SK-MEL-5 (cell line): ENCODE measurements around the gene SGMS2. TPM values are rescaled to one million over a fixed set of nuclear protein-coding genes. Genes with fewer than 3 reads are reported as not detected.

Source experiments
- DNase-seq: peaks from one replicate; pipeline ENCODE4 v3.0.0-alpha.2; 2016; ENCODE audit warnings: low read depth, low spot score
- in situ Hi-C: cut with HindIII; loops from 2 replicates; pipeline ENCODE4 v1.10.0; 2016; ENCODE audit warnings: low sequenced_read_pairs, high pct_unique_total_duplicates, low pct_unique_long_range_greater_than_20kb
- total RNA-seq: library from RNA; depleted of rRNA; stranded (reverse); fragments of >200 nt; shearing (Covaris generic); gene quantifications from 2 replicates; pipeline ENCODE4 v1.2.3, GENCODE V29; 2014

Gene SGMS2
- total RNA-seq, 1 experiment from 2014 or later, result 3.0 TPM

DNA sequence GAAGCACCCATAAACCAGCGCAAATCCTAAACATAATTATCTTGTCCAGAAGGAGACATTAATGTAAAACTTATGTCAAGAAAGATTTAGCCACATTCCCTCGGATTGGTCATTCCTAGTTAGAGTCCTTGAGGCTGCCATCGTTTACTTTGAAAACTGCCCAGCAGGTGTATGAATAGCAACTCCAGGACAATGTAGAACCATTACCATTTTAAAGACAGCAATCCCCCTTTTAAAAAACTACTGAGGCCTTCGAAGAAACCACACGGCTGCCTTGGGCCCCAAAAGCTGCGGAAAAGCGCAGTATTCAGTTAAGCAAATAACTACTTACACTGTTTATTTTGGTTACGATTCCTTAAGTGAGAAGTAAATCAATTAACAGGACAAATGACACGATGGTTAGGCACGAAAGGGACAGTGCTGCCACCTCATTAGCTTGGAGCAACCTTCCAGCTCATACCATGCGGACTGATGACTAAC is 822 bp upstream of the SGMS2 start:
- no peak for DNase-seq
- in situ Hi-C loops, result no loop called here

DNA sequence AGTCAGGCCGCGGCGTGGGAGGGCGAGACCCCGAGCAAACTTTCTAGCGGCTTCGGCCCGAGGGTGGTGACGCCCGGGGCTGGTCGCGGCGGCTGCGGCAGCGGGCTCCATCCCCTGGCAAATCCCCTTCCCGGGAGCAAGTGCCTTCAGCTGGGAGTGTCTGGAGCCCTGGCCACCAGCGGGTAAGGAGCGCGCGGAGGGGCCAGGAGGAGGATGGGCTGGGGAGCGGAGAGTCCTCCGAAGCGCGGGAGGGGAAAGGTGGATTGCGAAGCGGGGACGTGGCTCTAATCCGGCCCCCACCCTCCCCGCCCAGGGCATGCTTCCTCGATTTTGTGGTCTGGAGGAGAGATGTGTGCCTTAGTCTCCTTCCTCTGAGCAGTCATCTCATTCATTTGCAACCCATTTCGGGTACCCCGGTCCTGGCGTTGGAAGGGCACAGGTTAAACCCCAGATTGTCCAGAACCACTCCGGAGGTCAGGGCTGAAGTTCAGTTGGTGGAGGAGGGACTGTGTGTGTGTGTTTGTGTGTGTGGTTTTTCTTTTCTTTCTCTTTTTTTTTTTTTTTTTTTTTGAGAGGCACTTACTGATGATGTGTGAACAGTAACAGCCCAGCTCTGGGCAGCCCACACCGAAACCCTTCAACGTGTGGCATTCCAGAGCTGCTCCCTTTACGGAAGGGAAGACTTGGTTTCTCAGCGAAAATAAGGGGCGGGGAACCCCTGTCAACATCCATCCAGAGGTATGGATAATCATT is 516 bp downstream of the SGMS2 start:
- DNase-seq, result peak; percentile 22
- in situ Hi-C loops, result no loop called here

GRCh38 chr4:107826421-107826980 is 1.8 kb downstream of the SGMS2 start:
- in situ Hi-C loops, result no loop called here
- no peak for DNase-seq

DNA sequence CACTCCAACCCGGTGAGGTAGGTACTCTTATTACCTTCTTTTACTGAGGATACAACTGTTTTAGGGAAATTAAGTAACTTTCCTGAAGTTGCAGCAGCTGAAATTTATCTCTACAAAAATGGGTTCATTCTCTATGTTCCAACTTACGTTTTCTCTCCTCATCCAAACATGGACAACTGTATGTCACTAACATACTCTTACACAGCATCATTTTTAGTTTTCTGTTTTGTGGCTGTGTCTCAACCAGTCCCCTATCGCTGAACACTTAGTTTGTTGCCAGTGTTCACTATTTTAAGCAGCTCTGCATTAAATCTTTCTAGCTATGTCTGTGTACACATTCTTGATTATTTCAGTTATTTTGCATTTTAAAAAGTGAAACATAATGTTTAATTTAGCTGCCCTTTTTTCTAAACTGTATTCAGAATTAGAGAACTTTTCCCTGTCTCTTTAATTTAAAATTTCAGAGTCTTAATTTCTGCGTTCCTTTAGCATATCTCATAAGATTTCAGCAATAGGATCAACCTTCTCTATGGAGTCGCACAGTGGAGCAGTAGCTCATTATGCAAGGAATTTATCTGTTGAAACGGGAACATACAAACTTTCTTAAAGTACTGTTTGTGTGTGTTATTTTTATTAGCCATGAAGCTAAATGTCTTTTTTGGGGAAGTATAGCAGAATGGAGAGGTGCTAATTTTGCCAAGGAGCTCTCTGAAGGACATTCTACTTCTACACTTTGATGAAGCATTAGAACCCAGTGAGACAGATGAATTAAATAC is 3.8 kb downstream of the SGMS2 start:
- in situ Hi-C loops, result no loop called here
- no peak for DNase-seq

DNA sequence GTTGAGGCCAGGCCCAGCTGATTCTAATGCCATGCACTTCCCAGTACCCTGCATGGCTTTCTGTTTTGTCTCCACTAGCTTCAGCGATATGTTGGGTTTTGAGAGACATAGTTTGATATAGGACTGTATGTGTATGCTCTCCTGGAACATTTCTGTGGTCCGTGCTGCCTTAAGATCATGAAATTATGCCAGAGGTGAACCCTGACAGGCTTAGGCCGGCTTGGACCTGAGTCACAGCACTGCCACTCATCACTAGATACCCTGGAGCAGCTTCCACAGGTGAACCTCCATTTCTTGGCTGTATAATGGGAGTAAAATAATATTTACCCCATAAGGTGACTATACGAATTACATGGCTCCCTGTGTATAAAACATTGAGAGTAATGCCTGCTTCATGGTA is 6.4 kb downstream of the SGMS2 start:
- no peak for DNase-seq
- in situ Hi-C loops, result no loop called here

- in situ Hi-C loops, result no loop called here
- no peak for DNase-seq
Observed at GRCh38 chr4:107832275-107832807, 7.6 kb downstream of the SGMS2 start.

DNA sequence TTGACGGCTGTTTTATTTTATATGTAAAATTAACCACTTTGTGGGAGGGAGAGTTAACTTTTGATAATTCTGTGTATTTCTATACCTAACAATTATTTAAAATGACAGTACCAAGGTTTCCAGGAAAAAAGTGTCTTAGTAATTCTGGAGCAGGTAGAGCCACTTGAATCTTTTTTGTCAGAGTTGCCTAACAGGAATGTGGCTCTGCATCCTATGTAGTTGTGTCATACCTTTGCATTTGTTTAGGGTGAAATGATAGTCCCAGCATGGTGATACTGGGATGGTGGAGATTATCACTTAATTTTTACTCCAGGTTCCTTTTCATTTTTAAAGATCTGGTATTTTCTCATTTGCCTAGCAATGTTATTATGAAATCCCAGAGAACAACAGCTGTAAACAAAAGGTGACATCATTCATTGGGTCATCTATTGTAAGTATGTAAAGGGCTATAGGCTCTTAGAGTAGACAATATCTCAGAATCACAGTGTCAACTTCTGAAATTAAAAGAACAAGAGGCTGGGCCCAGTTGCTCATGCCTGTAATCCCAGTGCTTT is 9.6 kb downstream of the SGMS2 start:
- in situ Hi-C loops, result no loop called here
- DNase-seq, result no peak

DNA sequence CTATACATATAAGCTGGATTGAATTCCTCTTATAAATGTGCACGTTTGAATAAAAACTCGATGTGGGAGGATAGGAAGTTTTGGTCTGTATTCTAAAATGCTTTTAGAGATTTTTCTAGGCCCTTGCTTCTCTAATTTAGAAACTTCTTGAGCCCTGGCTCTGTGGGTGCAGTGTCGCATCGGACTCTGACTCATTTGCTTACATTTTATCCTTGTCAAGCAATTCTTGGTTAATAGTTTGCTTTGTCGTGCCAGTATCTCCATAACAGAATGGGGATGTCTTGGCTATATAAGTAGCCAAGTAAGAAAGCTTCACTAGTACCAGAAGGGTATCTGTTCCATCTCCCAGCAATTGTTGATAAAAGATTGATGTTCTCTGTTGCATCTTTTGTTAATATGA is 10.7 kb downstream of the SGMS2 start:
- in situ Hi-C loops, result no loop called here
- no peak for DNase-seq

GRCh38 chr4:107837317-107837716 is 12.6 kb downstream of the SGMS2 start:
- in situ Hi-C loops, result no loop called here
- no peak for DNase-seq

GRCh38 chr4:107837776-107838618 is 13.3 kb downstream of the SGMS2 start:
- in situ Hi-C loops, result no loop called here
- DNase-seq, result no peak

DNA sequence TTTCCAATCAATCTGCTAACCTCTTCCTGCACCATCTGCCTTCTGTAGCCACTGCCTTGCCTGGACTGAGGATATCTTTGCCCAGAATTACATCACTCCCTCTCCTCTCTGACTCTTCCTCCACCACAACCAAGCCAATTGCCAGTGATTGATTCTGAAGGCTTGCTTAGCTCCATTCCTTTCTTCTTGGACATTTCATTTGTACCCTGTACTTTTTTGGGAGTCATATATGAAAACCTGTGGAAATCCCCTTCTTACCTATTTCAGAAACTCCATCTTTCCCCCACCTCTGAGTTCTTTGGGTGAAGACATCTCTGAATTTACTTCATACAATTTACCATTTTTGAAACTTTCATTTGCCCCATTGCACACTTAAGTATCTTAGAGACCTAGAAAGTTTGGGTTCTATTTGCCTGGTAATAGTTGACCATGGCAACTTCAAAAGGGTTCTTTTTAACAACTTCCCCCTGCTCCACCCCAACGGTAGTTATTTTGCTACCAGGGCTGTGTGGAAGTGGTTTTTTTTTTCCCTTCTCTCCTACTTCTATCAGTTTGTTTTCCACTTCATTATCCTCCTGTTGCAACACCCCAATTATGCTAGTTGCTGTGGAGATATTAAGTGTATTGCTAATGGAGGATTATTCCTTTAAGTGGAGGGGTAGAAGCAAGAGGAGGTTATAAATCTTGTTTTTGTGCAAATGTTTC is 14.3 kb downstream of the SGMS2 start:
- DNase-seq, result no peak
- in situ Hi-C loops, result no loop called here

GRCh38 chr4:107843391-107843790 is 18.7 kb downstream of the SGMS2 start:
- no peak for DNase-seq
- in situ Hi-C loops, result no loop called here

GRCh38 chr4:107845681-107846080 is 20.9 kb downstream of the SGMS2 start:
- DNase-seq, result no peak
- in situ Hi-C loops, result no loop called here

GRCh38 chr4:107850438-107850837 is 25.7 kb downstream of the SGMS2 start:
- DNase-seq, result no peak
- in situ Hi-C loops, result no loop called here

GRCh38 chr4:107853444-107854355 is 29.0 kb downstream of the SGMS2 start:
- in situ Hi-C loops, result no loop called here
- DNase-seq, result peak; percentile 25
